ENCODE data around the gene TREX2. TPM values are rescaled to one million over a fixed set of nuclear protein-coding genes. Genes with fewer than 3 reads are reported as not detected.

TREX2 gene
- total RNA-seq, 4 donors from 2014 or later: 1.1 to 3.1 (median 3.0) TPM; not detected in 1

- no peak for DNase-seq
- Histone ChIP-seq H3K27me3 (no peaks in the 10 kb centered on the region), H3K36me3 (peaks cover 0 to 7% (median 0%) of the 10 kb centered on the region in 3 donors), H3K27ac (no peak overlapping the region), H3K9me3 (no peaks in the 10 kb centered on the region), H3K4me3 (no peak overlapping the region), H3K4me1 (no peaks in the 10 kb centered on the region)
- TF ChIP-seq POLR2A (IDR thresholded peaks at IDR 0.05): no peak
- TF ChIP-seq CTCF (IDR thresholded peaks at IDR 0.05): no peak
Observed at GRCh38 chrX:153454901-153455550, 9.2 kb upstream of the TREX2 start.

GRCh38 chrX:153450949-153451277 is 5.1 kb upstream of the TREX2 start:
- H3K4me3 ChIP-seq: no peak overlapping the region
- TF ChIP-seq POLR2A (IDR thresholded peaks at IDR 0.05) (no peak), CTCF (IDR thresholded peaks at IDR 0.05) (no peak)

GRCh38 chrX:153450114-153450948 is 4.5 kb upstream of the TREX2 start:
- H3K36me3 ChIP-seq: peaks cover 0 to 7% (median 0%) of the 10 kb centered on the region in 3 donors
- TF ChIP-seq CTCF (IDR thresholded peaks at IDR 0.05): no peak
- no peak for TF ChIP-seq POLR2A (IDR thresholded peaks at IDR 0.05)

More at GRCh38 chrX:153450949-153451277, 5.1 kb upstream of the TREX2 start:
- Histone ChIP-seq H3K36me3 (peaks cover 0 to 7% (median 0%) of the 10 kb centered on the region in 3 donors), H3K9me3 (no peaks in the 10 kb centered on the region), H3K27ac (no peak overlapping the region), H3K27me3 (no peaks in the 10 kb centered on the region), H3K4me1 (no peaks in the 10 kb centered on the region)
- DNase-seq: peak in 1 of 3 donors; percentile 40

GRCh38 chrX:153449368-153450113 is 3.7 kb upstream of the TREX2 start:
- H3K9me3 ChIP-seq: no peaks in the 10 kb centered on the region
- H3K27me3 ChIP-seq: no peaks in the 10 kb centered on the region

More at GRCh38 chrX:153450114-153450948, 4.5 kb upstream of the TREX2 start:
- Histone ChIP-seq H3K4me3 (no peak overlapping the region), H3K4me1 (no peaks in the 10 kb centered on the region), H3K9me3 (no peaks in the 10 kb centered on the region), H3K27me3 (no peaks in the 10 kb centered on the region), H3K27ac (no peak overlapping the region)
- peak in 1 of 3 donors; percentile 35 for DNase-seq

More at GRCh38 chrX:153449368-153450113, 3.7 kb upstream of the TREX2 start:
- DNase-seq: peak in 1 of 3 donors; percentile 38
- Histone ChIP-seq H3K36me3 (no peaks in the 10 kb centered on the region), H3K4me1 (no peaks in the 10 kb centered on the region), H3K27ac (no peak overlapping the region), H3K4me3 (no peak overlapping the region)
- no peak for TF ChIP-seq CTCF (IDR thresholded peaks at IDR 0.05)
- no peak for TF ChIP-seq POLR2A (IDR thresholded peaks at IDR 0.05)

Data from Peyer's patch (tissue), 4 donors.